ENCODE measurements around the gene EAPP. TPM values are rescaled to one million over a fixed set of nuclear protein-coding genes. Genes with fewer than 3 reads are reported as not detected.

Gene EAPP
- total and polyA plus RNA-seq, 2 of the 13 experiments (the other 11 are each of a cell fraction or from before 2014, with no cell fraction given), result 68.7 to 110 TPM

GRCh38 chr14:34562776-34563150 is 23.3 kb upstream of the EAPP start:
- BruUV-seq (replicated peaks), result no TSS peak
- H2AFZ ChIP-seq (ENCODE audit: low read length), result no peak overlapping the region
- peak overlapping the region; percentile 62 for H3K27ac ChIP-seq (ENCODE audit: extremely low read length, insufficient read depth, low read length)
- intact Hi-C loops (cut with micrococcal nuclease; ENCODE audit: unreplicated experiment), result loop anchor here (10.0 kb wide), 1 partner anchor 62 kb away; no protein-coding TSS in a partner anchor
- ChIA-PET CTCF (ENCODE audit: low intra/inter-chr PET ratio, low total read pairs) (no interaction called here), POLR2A (no interaction called here)
- no peak overlapping the region for H3K4me2 ChIP-seq (ENCODE audit: low read depth, low read length)
- FAIRE-seq, result no peak
- H3K9me3 ChIP-seq (ENCODE audit: low read length), result no peaks in the 10 kb centered on the region
- no peak for ATAC-seq
- no peak overlapping the region; a peak in 1 of 6 replicates for H3K4me3 ChIP-seq (replicated peaks in 1 of 3; ENCODE audit: insufficient read depth in 1 of 3, low read depth in 2 of 3, low read length in 3 of 3)
- H3K79me2 ChIP-seq (ENCODE audit: insufficient read depth, low read length), result no peaks in the 10 kb centered on the region
- in situ Hi-C loops (cut with HindIII; ENCODE audit: extremely low pct_ligation_motif_present, low pct_unique_long_range_greater_than_20kb), result no loop called here
- no peaks in the 10 kb centered on the region for H3K27me3 ChIP-seq (ENCODE audit: control insufficient read depth in 1 of 2, insufficient read depth in 2 of 2, low read length in 2 of 2)
- no peaks in the 10 kb centered on the region for H4K20me1 ChIP-seq (ENCODE audit: insufficient read depth, low read length)
- peaks cover 19 to 40% of the 10 kb centered on the region in 2 experiments for H3K36me3 ChIP-seq (replicated peaks in 1 of 2; ENCODE audit: control insufficient read depth in 1 of 2, insufficient read depth in 2 of 2, low read length in 2 of 2)
- H3K9ac ChIP-seq (ENCODE audit: insufficient read depth, low read depth, low read length), result no peak overlapping the region
- WGBS (ENCODE audit: low lambda C conversion rate), result 72% methylated on average over 8 of the region's 8 CpGs
- H3K4me1 ChIP-seq (ENCODE audit: insufficient read depth, low read length), result peaks cover 14% of the 10 kb centered on the region
- peak; percentile 48 for DNase-seq (ENCODE audit: low spot score)
- no peak for TF ChIP-seq ZNF460 (CRISPR knock-in tag; IDR thresholded peaks at IDR 0.05; ENCODE audit: borderline replicate concordance)
- TF ChIP-seq ZNF749 (CRISPR knock-in tag; IDR thresholded peaks at IDR 0.05; ENCODE audit: borderline replicate concordance), result no peak
- TF ChIP-seq ATM (IDR thresholded peaks at IDR 0.05; ENCODE audit: borderline replicate concordance), result no peak
- TF ChIP-seq FOXK1 (CRISPR knock-in tag; IDR thresholded peaks at IDR 0.05; ENCODE audit: borderline replicate concordance, low read depth), result no peak
- no peak for TF ChIP-seq ETS1 (CRISPR knock-in tag; IDR thresholded peaks at IDR 0.05)
- no peak for TF ChIP-seq NR2F1 (CRISPR knock-in tag; IDR thresholded peaks at IDR 0.05)
- TF ChIP-seq EEA1 (CRISPR knock-in tag; IDR thresholded peaks at IDR 0.05; ENCODE audit: borderline replicate concordance), result no peak
- TF ChIP-seq ZNF235 (CRISPR knock-in tag; IDR thresholded peaks at IDR 0.05; ENCODE audit: borderline replicate concordance), result no peak
- TF ChIP-seq SPEN (CRISPR knock-in tag; IDR thresholded peaks at IDR 0.05; ENCODE audit: low read depth), result no peak
- 0 out of 3 replicates have a peak, but pooled peaks have one; percentile 18 for TF ChIP-seq MXI1 (IDR thresholded peaks at IDR 0.05; ENCODE audit: borderline replicate concordance, low read depth, low read length)
- TF ChIP-seq POGK (CRISPR knock-in tag; conservative IDR thresholded peaks at IDR 0.05), result no peak
- no peak for TF ChIP-seq ZNF264 (CRISPR knock-in tag; IDR thresholded peaks at IDR 0.05)
- TF ChIP-seq KLF16 (CRISPR knock-in tag; IDR thresholded peaks at IDR 0.05), result no peak
- TF ChIP-seq HNRNPL (IDR thresholded peaks at IDR 0.05; ENCODE audit: low read depth, low read length), result no peak
- TF ChIP-seq NKX3-1 (CRISPR knock-in tag; IDR thresholded peaks at IDR 0.05), result no peak
- TF ChIP-seq ZSCAN12 (CRISPR knock-in tag; IDR thresholded peaks at IDR 0.05), result no peak
- no peak for TF ChIP-seq MLX (CRISPR knock-in tag; IDR thresholded peaks at IDR 0.05)
- TF ChIP-seq IKZF4 (CRISPR knock-in tag; IDR thresholded peaks at IDR 0.05; ENCODE audit: borderline replicate concordance, low read depth, not compliant biosample characterization), result no peak
- no peak for TF ChIP-seq TFAP4 (IDR thresholded peaks at IDR 0.05; ENCODE audit: borderline replicate concordance, low read depth)
- no peak for TF ChIP-seq ZNF350 (CRISPR knock-in tag; IDR thresholded peaks at IDR 0.05; ENCODE audit: borderline replicate concordance, low read depth)
- TF ChIP-seq ZBTB21 (CRISPR knock-in tag; IDR thresholded peaks at IDR 0.05), result peak; percentile 68; the same call in 1 of the 2 replicates
- TF ChIP-seq MTA1 (CRISPR knock-in tag; IDR thresholded peaks at IDR 0.05; ENCODE audit: borderline replicate concordance), result 0 out of 2 replicates have a peak, but pooled peaks have one; percentile 28
